HepG2 (cell line): ENCODE measurements around the gene SLC34A3. TPM values are rescaled to one million over a fixed set of nuclear protein-coding genes. Genes with fewer than 3 reads are reported as not detected.

ENCODE experiments used
- AGO1 ChIP-seq: fragments of 200-400 bp; formaldehyde crosslinking; IDR thresholded peaks from 2 replicates; pipeline ENCODE4 v1.6.1; 2017; ENCODE audit warnings: mild to moderate bottlenecking, low read depth, low read length, moderate library complexity; ENCODE audit not compliant: poor library complexity, severe bottlenecking
- CREB3 ChIP-seq: sonication (generic); formaldehyde crosslinking; IDR thresholded peaks from 2 replicates; pipeline ENCODE4 v1.5.0; 2020; ENCODE audit warnings: missing genetic modification reagents
- NCOR1 ChIP-seq: fragments of 200-600 bp; sonication (generic); IDR thresholded peaks from 2 replicates; pipeline ENCODE4 v1.7.0; 2017; ENCODE audit warnings: antibody characterized with exemption, low read length, borderline replicate concordance
- NFE2L1 ChIP-seq: sonication (generic); formaldehyde crosslinking; IDR thresholded peaks from 2 replicates; pipeline ENCODE4 v1.4.0; 2020; ENCODE audit warnings: missing genetic modification reagents, mild to moderate bottlenecking, borderline replicate concordance
- NFKB2 ChIP-seq: sonication (generic); formaldehyde crosslinking; IDR thresholded peaks from 2 replicates; pipeline ENCODE4 v1.4.0; 2020; ENCODE audit warnings: missing genetic modification reagents, borderline replicate concordance
- PRMT3 ChIP-seq: sonication (generic); formaldehyde crosslinking; IDR thresholded peaks from 2 replicates; pipeline ENCODE4 v1.8.1; 2022; ENCODE audit warnings: low read depth, mild to moderate bottlenecking, moderate library complexity, missing genetic modification reagents, borderline replicate concordance
- RNF219 ChIP-seq: sonication (generic); formaldehyde crosslinking; IDR thresholded peaks from 2 replicates; pipeline ENCODE4 v1.5.0; 2020; ENCODE audit warnings: mild to moderate bottlenecking, missing genetic modification reagents
- SCMH1 ChIP-seq: sonication (generic); formaldehyde crosslinking; IDR thresholded peaks from 2 replicates; pipeline ENCODE4 v1.9.0; 2021; ENCODE audit warnings: missing genetic modification reagents, mild to moderate bottlenecking, borderline replicate concordance
- SIX1 ChIP-seq: sonication (generic); formaldehyde crosslinking; IDR thresholded peaks from 2 replicates; pipeline ENCODE4 v1.4.0; 2020; ENCODE audit warnings: missing genetic modification reagents, borderline replicate concordance
- TFDP1 ChIP-seq: IDR thresholded peaks from 2 replicates; pipeline ENCODE4 v1.6.1; 2016; ENCODE audit warnings: missing compliant biosample characterization, missing genetic modification reagents, borderline replicate concordance
- TSC22D2 ChIP-seq: sonication (generic); formaldehyde crosslinking; IDR thresholded peaks from 2 replicates; pipeline ENCODE4 v1.5.1; 2020; ENCODE audit warnings: missing genetic modification reagents, mild to moderate bottlenecking, borderline replicate concordance
- ZBTB40 ChIP-seq, 2 experiments: fragments of 450-650 bp in 1 of 2; sonication (generic) in 1 of 2; formaldehyde crosslinking in 1 of 2; IDR thresholded peaks; 2 replicates each; pipeline versions ENCODE4 v1.6.1 to v1.8.0; 2016 to 2022; ENCODE audit warnings: antibody characterized with exemption in 1 of 2, mild to moderate bottlenecking in 1 of 2, missing genetic modification reagents in 1 of 2
- ZMAT3 ChIP-seq: sonication (generic); formaldehyde crosslinking; conservative IDR thresholded peaks from 2 replicates; pipeline ENCODE4 v1.7.0; 2021; ENCODE audit warnings: missing genetic modification reagents
- ZNF878 ChIP-seq: sonication (generic); formaldehyde crosslinking; IDR thresholded peaks from 2 replicates; pipeline ENCODE4 v1.8.1; 2023; ENCODE audit warnings: mild to moderate bottlenecking, missing genetic modification reagents, moderate library complexity
- polyA plus RNA-seq, 8 experiments: library from polyadenylated mRNA; depleted of rRNA in 3 of 8; stranded (reverse) in 7 of 8; unstranded in 1 of 8; fragments of >200 nt; fragmentation: Illumina TruSeq in 4 of 8; extraction: Trizol in 4 of 8; gene quantifications; 2 replicates each; pipeline versions ENCODE4 v1.2.1 to v1.2.3, GENCODE V29; 2011 to 2016; ENCODE audit warnings: low read depth in 4 of 8, missing spikeins in 1 of 8, mixed read lengths in 1 of 8; ENCODE audit not compliant: insufficient read depth in 1 of 8
- total RNA-seq, 5 experiments: library from RNA; depleted of rRNA; stranded (reverse); fragments of >200 nt; fragmentation: Illumina TruSeq; extraction: Trizol; gene quantifications; 2 replicates each; pipeline ENCODE4 v1.2.3, GENCODE V29; 2016; ENCODE audit warnings: low read depth in 1 of 5

SLC34A3 gene
- total and polyA plus RNA-seq, 2 of the 13 experiments (the other 11 are each of a cell fraction or from before 2014, with no cell fraction given) = 0.07 to 1.0 TPM

- TF ChIP-seq ZBTB40 (IDR thresholded peaks at IDR 0.05) (no peak), ZBTB40 (CRISPR knock-in tag; IDR thresholded peaks at IDR 0.05) (no peak; the same call in 1 of the 2 replicates), RNF219 (CRISPR knock-in tag) (no peak), NFE2L1 (CRISPR knock-in tag) (no peak), PRMT3 (CRISPR knock-in tag) (no peak), NCOR1 (no peak), TFDP1 (CRISPR knock-in tag) (peak; percentile 70; the same call in 1 of the 2 replicates), ZNF878 (CRISPR knock-in tag) (no peak), AGO1 (peak; percentile 24), TSC22D2 (CRISPR knock-in tag) (no peak), SIX1 (CRISPR knock-in tag) (no peak), SCMH1 (no peak), CREB3 (no peak), ZMAT3 (CRISPR knock-in tag) (peak; percentile 21; the same call in 1 of the 2 replicates), NFKB2 (CRISPR knock-in tag) (peak; percentile 39; the same call in 1 of the 2 replicates)
Measured at GRCh38 chr9:137254624-137255447, 24.1 kb downstream of the SLC34A3 start, which contains the start of gene NELFB (continued).
